Mesenteric fat pad (tissue), 1 donor: Measurements from ENCODE around the gene PPP1R13B. TPM values are rescaled to one million over a fixed set of nuclear protein-coding genes. Genes with fewer than 3 reads are reported as not detected.

Experiments used
- DNase-seq: peaks from one replicate; pipeline ENCODE4 v3.0.0-alpha.2; 2020; ENCODE audit warnings: low spot score
- total RNA-seq: library from RNA; stranded (reverse); fragmentation: NEBNext Ultra II Directional; extraction: Animal tissue kit (Norgen Biotek cat#: 25700); gene quantifications from one replicate; pipeline ENCODE4 v1.2.1, GENCODE V29; 2021
- donor health status: DM: yes; HTN: yes; CAD: no.

The PPP1R13B gene
- total RNA-seq, 1 donor from 2014 or later, result 26.2 TPM

DNA sequence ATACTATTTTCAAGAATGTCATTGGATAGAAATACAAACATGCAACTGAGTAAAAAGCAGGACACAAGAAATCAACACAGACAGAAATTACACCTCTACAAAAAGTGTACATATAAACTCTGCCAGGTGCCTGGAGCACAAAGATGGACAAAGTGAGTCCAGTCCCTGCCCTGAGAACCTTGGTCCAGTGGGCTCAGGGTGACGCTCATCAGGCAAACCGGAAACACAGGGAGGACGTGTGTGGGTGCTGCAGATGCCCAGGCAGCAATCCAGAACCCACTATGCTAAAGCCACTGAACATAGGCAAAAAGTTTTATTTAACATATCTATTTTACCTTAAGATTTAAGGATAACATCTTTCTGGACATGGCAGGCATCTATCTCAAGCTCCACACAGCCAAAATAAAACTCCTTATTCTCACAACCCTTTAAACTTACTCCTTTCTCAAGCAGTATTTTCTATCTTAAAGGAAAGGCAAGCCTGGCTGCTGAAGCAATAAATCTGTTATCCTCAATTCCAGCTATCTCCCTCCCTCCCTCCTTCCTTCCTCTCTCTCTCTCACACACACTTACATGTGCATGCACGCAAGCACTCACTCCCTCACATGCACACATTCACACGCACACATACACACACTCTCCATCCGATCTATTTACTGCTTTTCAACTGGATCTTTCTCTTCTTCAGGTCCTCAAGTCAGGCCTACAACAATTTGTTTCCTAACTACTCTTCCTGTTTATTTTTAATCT lies 10.2 kb downstream of the PPP1R13B start:
- DNase-seq, result no peak

DNA sequence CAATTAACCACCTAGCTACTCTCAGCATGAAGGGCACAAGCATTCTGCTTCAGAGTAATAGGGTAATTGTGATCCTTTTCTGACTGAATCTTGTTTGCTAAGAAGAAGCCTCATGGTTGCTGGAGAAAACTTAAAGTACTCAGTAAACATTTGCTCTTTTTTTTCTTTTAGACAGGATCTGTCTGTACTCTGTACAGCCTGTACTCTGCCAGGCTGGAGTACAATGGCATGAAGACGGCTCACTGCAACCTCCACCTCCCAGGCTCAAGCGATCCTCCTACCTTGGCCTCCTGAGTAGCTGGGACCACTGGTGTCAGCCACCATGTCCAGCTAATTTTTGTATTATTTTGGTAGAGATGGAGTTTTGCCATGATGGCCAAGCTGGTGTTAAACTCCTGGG lies 12.4 kb downstream of the PPP1R13B start:
- DNase-seq, result no peak

DNA sequence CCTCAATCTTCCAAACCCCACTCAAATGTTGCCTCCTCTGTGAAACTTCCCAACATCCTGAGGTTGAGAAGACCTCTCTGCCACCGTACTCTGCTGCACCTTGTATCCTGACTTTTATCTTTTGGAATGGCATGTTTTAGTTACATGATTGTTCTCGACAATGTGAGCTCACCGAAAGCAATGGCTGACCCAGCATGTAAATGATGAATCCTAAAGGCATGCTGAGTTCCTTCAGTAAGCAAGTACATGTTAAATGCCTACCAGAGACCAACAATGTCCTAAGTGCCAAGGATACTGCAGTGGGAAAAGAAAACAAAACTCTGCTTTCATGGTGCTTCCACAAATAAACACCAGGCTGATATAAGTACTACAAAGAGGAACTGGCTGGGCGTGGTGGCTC lies 13.7 kb downstream of the PPP1R13B start:
- DNase-seq, result no peak

GRCh38 chr14:103832046-103832445 lies 15.3 kb downstream of the PPP1R13B start:
- no peak for DNase-seq

GRCh38 chr14:103830511-103831270 lies 16.7 kb downstream of the PPP1R13B start:
- DNase-seq, result no peak

DNA sequence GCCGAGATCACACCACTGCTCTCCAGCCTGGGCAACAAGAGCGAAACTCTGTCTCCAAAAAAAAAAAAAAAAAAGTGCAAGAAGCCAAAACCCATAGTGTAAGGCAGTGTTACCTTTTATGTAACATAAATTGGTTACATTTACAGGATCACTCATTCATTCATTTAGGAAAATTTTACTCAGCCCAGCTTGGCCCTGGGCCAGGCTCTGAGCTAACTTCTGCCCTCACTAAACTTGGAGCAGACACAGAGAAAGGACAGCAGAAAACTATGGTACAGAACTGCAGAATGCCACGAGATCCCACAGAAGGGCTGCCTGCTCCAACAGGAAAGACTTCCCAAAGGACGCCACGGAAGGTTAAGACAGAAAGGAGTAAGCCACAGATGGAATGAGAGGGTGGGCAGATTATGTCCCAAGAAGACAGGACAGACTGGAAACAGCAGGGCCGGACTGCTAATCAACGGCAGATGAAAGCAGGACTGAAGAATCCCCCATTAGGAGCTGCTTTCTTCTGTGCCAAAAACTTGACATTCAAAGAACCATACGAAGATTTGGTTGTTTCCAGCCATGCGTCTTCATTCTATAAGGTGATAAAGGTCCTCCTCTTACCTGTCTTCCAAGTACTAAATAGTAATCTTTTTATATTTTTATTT lies 18.9 kb downstream of the PPP1R13B start:
- DNase-seq, result no peak

DNA sequence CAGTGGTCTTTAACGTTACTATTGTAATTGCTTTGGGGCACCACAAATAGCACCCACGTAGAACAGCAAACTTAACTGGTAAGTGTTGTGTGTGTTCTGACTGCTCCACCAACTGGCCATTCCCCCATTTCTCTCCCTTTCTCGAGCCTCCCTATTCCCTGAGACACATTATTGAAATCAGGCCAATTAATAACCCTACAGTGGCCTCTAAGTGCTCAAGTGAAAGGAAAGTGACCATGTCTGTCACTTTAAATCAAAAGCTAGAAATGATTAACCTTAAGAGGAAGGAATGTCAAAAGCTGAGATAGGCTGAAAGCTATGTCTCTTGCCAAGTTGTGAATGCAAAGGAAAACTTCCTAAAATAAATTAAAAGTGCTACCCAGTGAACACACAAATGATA lies 22.3 kb downstream of the PPP1R13B start:
- no peak for DNase-seq

DNA sequence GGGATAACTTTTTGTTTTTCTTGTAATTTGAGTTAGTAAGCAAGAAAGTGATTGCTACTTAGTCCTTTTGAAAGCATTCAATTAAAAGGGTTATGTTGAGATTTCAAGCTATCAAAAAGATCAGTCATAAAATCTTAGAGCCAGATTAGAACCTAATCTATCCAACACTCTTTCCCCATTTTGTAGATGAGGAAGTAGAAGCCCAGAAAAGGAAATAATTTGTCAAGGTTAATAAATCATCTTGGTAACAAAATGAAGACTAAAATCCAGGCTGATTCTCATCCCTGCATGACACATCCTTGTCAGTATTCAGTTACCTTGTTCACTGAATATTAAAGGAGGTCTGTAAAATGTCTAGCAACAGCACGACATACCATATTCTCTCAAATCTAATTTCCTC lies 26.5 kb downstream of the PPP1R13B start:
- DNase-seq, result no peak

DNA sequence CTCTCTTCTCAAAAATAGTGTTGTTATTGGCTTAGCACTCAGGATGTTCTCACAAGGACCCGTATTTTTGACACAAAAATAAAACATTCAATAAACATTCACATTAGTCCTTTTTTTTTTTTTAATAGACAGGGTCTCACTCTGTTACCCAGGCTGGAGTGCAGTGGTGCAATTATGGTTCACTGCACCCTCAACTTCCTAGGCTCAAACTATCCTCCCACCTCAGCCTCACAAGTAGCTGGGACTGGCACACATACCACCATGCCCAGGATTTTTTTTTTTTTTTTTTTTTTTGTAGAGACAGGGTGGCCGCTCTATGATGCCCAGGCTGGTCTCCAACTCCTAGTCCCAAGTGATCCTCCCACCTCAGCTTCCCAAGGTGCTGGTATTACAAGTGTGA lies 27.0 kb downstream of the PPP1R13B start:
- DNase-seq, result no peak

- DNase-seq, result no peak
Observed at GRCh38 chr14:103819503-103820307, 27.7 kb downstream of the PPP1R13B start.

- no peak for DNase-seq
Observed at GRCh38 chr14:103818870-103819269, 28.5 kb downstream of the PPP1R13B start.

DNA sequence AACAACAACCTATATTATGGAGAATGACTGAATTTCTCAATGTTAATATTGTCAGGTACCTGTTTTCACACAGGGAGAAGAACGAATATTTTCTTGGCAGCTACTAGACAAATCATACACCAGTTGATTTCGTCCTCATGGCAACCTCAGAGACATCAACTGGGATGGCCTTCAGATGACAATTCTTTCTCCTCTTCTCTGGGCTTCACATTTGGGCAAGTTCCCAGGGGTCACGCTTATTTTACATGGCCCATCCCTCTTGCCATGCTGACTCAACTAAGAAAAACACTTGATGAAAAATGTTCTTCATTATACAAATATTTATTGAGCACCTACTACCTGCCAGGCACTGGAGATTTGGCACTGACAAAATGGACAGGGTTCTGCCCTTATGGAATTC lies 29.0 kb downstream of the PPP1R13B start:
- no peak for DNase-seq

GRCh38 chr14:103817595-103817994 lies 29.8 kb downstream of the PPP1R13B start:
- DNase-seq, result no peak

DNA sequence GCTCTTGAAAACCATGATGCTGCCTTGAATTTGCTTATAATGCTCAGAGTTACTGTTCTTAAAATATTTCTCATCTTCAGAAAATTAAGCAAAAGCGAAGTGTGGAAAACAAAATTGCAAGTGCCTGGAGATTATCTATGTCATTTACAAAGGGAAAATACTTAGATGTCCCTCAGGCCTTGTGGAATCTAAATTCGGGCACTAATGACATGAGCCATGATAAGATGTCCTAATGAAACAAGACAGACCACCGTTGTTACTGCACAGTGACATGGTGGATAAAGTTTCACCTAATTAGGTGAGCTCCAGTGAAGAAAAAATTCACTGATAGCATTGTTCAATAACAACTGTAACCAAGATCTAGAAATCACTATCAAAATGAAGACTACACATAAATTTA lies 30.4 kb downstream of the PPP1R13B start:
- DNase-seq, result no peak

DNA sequence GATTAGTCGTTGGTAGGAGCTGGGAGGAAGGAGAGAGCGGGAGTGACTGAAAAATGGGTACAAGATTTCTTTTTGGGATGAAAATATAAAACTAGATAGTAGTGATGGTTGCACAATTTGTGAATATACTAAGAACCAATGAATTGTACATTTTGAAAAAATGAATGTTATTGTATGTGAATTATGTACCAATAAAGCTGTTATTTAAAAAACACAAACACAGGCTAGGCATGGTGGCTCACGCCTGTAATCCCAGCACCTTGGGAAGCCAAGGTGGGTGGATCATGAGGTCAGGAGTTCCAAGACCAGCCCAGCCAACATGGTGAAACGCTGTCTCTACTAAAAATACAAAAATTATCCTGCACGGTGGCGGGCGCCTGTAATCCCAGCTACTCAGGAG lies 32.1 kb downstream of the PPP1R13B start:
- DNase-seq, result no peak

DNA sequence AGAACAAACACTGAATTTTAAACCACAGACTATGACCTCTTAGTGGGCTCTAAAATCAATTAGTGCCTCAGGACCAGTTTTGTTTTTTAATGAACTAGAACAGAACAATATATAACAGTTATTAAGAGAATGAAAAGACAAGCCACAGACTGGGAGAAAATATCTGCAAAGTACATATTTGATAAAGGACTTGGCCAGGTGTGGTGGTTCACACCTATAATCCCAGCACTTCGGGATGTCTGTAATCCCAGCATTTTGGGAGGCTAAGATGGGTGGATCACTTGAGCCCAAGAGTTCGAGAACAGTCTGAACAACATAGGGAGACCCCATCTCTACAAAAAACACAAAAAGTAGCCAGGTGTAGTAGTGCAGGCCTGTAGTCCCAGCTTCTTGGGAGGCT lies 36.2 kb downstream of the PPP1R13B start:
- no peak for DNase-seq

DNA sequence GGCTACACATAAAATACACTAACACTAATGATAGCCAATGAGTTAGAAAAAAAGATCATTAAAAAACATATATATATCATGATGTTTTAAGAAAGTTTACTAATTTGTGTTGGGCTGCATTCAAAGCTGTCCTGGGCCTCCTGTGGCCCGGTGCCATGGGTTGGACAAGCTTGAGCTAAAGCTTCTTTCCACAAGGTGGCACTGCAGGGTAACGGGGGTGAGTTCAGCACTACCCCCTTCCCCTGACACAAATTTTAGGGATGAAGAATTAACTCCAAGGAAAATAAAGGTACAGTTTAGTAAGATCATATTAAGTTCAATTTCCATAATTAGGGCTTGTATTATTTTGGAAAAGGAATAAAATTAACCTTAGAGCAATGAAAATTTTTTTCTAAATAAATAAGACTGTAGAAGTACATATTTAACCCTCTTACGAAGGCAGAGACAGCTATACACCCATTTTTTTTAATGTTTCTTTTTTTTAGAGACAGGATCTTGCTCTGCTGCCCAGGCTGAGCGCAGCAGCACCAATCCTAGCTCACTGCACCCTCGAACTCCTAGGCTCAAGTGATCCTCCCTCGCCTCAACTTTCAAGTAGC lies 38.9 kb downstream of the PPP1R13B start:
- DNase-seq, result no peak

DNA sequence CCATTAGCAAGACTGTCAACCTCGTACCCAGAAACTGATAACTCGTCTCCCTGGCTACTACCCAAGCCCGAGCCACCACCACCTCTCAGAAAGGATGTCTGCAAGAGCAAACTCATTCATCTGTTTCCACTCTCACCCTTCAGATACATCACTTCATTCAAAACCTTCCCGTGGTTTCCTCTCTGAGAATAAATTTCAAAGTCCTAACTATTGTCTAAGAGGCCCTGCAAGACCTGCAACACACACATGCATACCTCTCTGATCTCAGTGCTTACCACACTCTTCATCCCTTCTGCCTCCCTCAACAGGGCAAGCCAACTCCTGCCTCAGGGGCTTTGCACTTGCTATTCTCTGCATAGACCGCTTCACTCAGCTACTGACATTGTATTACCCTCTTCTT lies 40.6 kb downstream of the PPP1R13B start:
- no peak for DNase-seq

DNA sequence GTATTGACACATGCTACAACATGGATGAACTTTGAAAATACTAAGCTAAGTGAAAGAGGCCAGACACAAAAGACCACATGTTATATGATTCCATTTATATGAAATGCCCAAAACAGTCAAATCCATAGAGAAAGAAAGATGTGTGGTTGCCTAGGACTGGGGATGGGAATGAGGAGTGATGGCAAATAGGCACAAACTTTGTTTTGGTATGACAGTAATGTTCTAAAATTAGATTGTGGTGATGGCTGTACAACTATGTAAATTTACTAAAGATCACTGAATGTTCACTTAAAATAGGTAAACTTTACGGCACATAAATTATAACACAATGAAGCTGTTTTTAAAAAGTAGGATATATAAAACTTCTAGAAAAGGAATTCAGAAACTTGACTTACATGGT lies 41.7 kb downstream of the PPP1R13B start:
- no peak for DNase-seq

GRCh38 chr14:103803661-103804060 lies 43.7 kb downstream of the PPP1R13B start:
- DNase-seq, result no peak

GRCh38 chr14:103802356-103802755 lies 45.0 kb downstream of the PPP1R13B start:
- DNase-seq, result no peak
